ENCODE data around the gene NR1I3.

GRCh38 chr1:161282991-161283390 is 45.0 kb upstream of the NR1I3 start:
- no peak for TF ChIP-seq CTCF (conservative IDR thresholded peaks at IDR 0.05; ENCODE audit: low read depth in 2 of 2)
- no peak for TF ChIP-seq REST (IDR thresholded peaks at IDR 0.05; ENCODE audit: unreplicated experiment)

All from GM23338 (cell line).